ENCODE results near the gene EML3. TPM values are rescaled to one million over a fixed set of nuclear protein-coding genes. Genes with fewer than 3 reads are reported as not detected.
"Not testable (repeated sequence)": the region's sequence is repeated elsewhere in the genome, so short reads cannot be mapped to it uniquely, and the experiment has no call there.

Gene EML3
- total and polyA plus RNA-seq, 2 of the 8 experiments (the other 6 are each of a cell fraction or from before 2014, with no cell fraction given), result 19.2 to 29.9 TPM

- WGBS, 2 experiments (ENCODE audit: extremely low coverage in 1 of 2, insufficient coverage in 1 of 2, insufficient read length in 1 of 2, insufficient replicate concordance in 2 of 2, low coverage in 1 of 2, low lambda C conversion rate in 2 of 2, missing lambda C conversion rate in 1 of 2), result 91% methylated on average over 5 of the region's 5 CpGs; no CpG with 5 or more reads in 1 of the 2 experiments
- H3K4me1 ChIP-seq (replicated peaks in 1 of 4; ENCODE audit: control insufficient read depth in 3 of 4, insufficient read depth in 4 of 4, low read length in 3 of 4), result peaks cover 20 to 37% (median 24%) of the 10 kb centered on the region in 4 experiments
- not testable (repeated sequence) for DNase-seq (ENCODE audit: low read depth in 1 of 2, low spot score in 2 of 2)
These were observed 52.9 kb downstream of the EML3 start for GRCh38 chr11:62559626-62560025.

More at GRCh38 chr11:62559626-62560025, 52.9 kb downstream of the EML3 start:
- not testable (repeated sequence) for H2BK120ac ChIP-seq (replicated peaks; ENCODE audit: low read depth, low read length); H3K23me2 ChIP-seq (ENCODE audit: low read depth, low read length); H3K4ac ChIP-seq (replicated peaks; ENCODE audit: insufficient read length, low read depth, low read length); H2BK12ac ChIP-seq (ENCODE audit: low read depth, low read length); H2BK15ac ChIP-seq (ENCODE audit: low read length); H3K56ac ChIP-seq (replicated peaks; ENCODE audit: insufficient read length, low read depth, low read length); H2AFZ ChIP-seq (ENCODE audit: low read length); H3K9me3 ChIP-seq (ENCODE audit: insufficient read depth in 2 of 2, low read depth in 1 of 2, low read length in 1 of 2); H4K5ac ChIP-seq (ENCODE audit: insufficient read length, low read depth, low read length); H4K91ac ChIP-seq (replicated peaks; ENCODE audit: insufficient read length, low read length); H3K27me3 ChIP-seq (replicated peaks in 1 of 4; ENCODE audit: control insufficient read depth in 3 of 4, extremely low read depth in 1 of 4, insufficient read depth in 3 of 4, low read length in 3 of 4); H2BK5ac ChIP-seq (ENCODE audit: low read depth, low read length); H3K4me2 ChIP-seq (ENCODE audit: insufficient read depth in 1 of 2, low read depth in 2 of 2, low read length in 2 of 2); H3K23ac ChIP-seq (ENCODE audit: insufficient read length); H2BK20ac ChIP-seq (ENCODE audit: low read length); H4K8ac ChIP-seq (ENCODE audit: extremely low read depth, insufficient read depth, low read length); H3K79me1 ChIP-seq (ENCODE audit: low read depth, low read length); H3K14ac ChIP-seq (ENCODE audit: insufficient read length); FAIRE-seq; H3K18ac ChIP-seq (ENCODE audit: extremely low read depth, low read length)
- H3K9ac ChIP-seq (replicated peaks in 1 of 4; ENCODE audit: extremely low read depth in 1 of 4, low read depth in 3 of 4, low read length in 3 of 4), result peak overlapping the region in 1 of 4 experiments; percentile 7; a peak in 2 of 7 replicates
- 0 out of 3 replicates have a peak, but pooled peaks of 1 of the 2 experiments have one; percentile 8 for TF ChIP-seq POLR2A (IDR thresholded peaks at IDR 0.05; ENCODE audit: control extremely low read depth in 1 of 2, low read depth in 2 of 2, low read length in 2 of 2)
- ChIA-PET POLR2A (ENCODE audit: partially characterized antibody) (interaction anchor here (1.0 to 20.7 kb wide), 16 partner anchors 2 to 135 kb away, joined by 3 to 336 read pairs (median 6); partner anchors contain the start of genes AHNAK, C11orf98, CSKMT and EEF1G), CTCF (ENCODE audit: partially characterized antibody) (interaction anchor here (0.6 to 10.9 kb wide), 25 partner anchors 9 to 343 kb away, joined by 3 to 161 read pairs (median 5); partner anchors contain the start of genes AHNAK and EEF1G)
- H4K20me1 ChIP-seq (replicated peaks in 1 of 2; ENCODE audit: control insufficient read depth in 1 of 2, insufficient read depth in 2 of 2, low read length in 2 of 2), result peaks cover 14 to 33% of the 10 kb centered on the region in 2 experiments
- H3K36me3 ChIP-seq (ENCODE audit: control insufficient read depth in 2 of 4, insufficient read depth in 4 of 4, low read length in 3 of 4), result peaks cover 20 to 51% (median 34%) of the 10 kb centered on the region in 4 experiments
- H3K79me2 ChIP-seq (ENCODE audit: control insufficient read depth in 1 of 2, insufficient read depth in 2 of 2, low read length in 2 of 2), result peaks cover 0 to 20% of the 10 kb centered on the region in 2 experiments; a peak in 2 of 4 replicates
- peak overlapping the region in 1 of 4 experiments; percentile 27; a peak in 1 of 8 replicates for H3K4me3 ChIP-seq (ENCODE audit: extremely low read depth in 1 of 4, insufficient read depth in 2 of 4, low read depth in 3 of 4, low read length in 4 of 4)
- H3K27ac ChIP-seq (ENCODE audit: low read depth, low read length), result peak overlapping the region; percentile 55; the same call in 1 of the 2 replicates
- peak overlapping the region; percentile 4; the same call in 1 of the 2 replicates for H2AK5ac ChIP-seq (ENCODE audit: low read depth, low read length)
